Measurements from ENCODE around the gene REEP1.

REEP1 gene

GRCh38 chr2:86213699-86214502, 123.5 kb downstream of the REEP1 start:
- no peak for TF ChIP-seq YY1 (IDR thresholded peaks at IDR 0.05; ENCODE audit: insufficient read depth, insufficient read length)
- no peak for TF ChIP-seq SUZ12 (IDR thresholded peaks at IDR 0.05; ENCODE audit: extremely low read depth, insufficient read depth, insufficient read length)
- TF ChIP-seq ZNF274 (IDR thresholded peaks at IDR 0.05; ENCODE audit: low read depth, low read length), result no peak
- no peaks in the 10 kb centered on the region for H3K4me1 ChIP-seq (ENCODE audit: insufficient read depth, insufficient read length)
- H3K36me3 ChIP-seq (ENCODE audit: insufficient read depth, insufficient read length, low read length), result peaks cover 42% of the 10 kb centered on the region
- H3K4me3 ChIP-seq (ENCODE audit: insufficient read length, low read depth), result no peak overlapping the region
- H3K9me3 ChIP-seq (ENCODE audit: insufficient read depth, low read length), result no peaks in the 10 kb centered on the region
- DNase-seq (ENCODE audit: low read depth, low spot score), result no peak
- no peaks in the 10 kb centered on the region for H3K27me3 ChIP-seq (ENCODE audit: insufficient read depth, insufficient read length)
- H3K9ac ChIP-seq (ENCODE audit: insufficient read length, low read depth), result no peak overlapping the region

- Histone ChIP-seq H3K4me1 (ENCODE audit: insufficient read depth, insufficient read length) (no peaks in the 10 kb centered on the region), H3K36me3 (ENCODE audit: insufficient read depth, insufficient read length, low read length) (peaks cover 50% of the 10 kb centered on the region), H3K9me3 (ENCODE audit: insufficient read depth, low read length) (no peaks in the 10 kb centered on the region), H3K4me3 (ENCODE audit: insufficient read length, low read depth) (no peak overlapping the region), H3K9ac (ENCODE audit: insufficient read length, low read depth) (no peak overlapping the region), H3K27me3 (ENCODE audit: insufficient read depth, insufficient read length) (no peaks in the 10 kb centered on the region)
- no peak for TF ChIP-seq ZNF274 (IDR thresholded peaks at IDR 0.05; ENCODE audit: low read depth, low read length)
- no peak for TF ChIP-seq SUZ12 (IDR thresholded peaks at IDR 0.05; ENCODE audit: extremely low read depth, insufficient read depth, insufficient read length)
- TF ChIP-seq YY1 (IDR thresholded peaks at IDR 0.05; ENCODE audit: insufficient read depth, insufficient read length), result no peak
- no peak for DNase-seq (ENCODE audit: low read depth, low spot score)
These were observed 124.4 kb downstream of the REEP1 start for GRCh38 chr2:86213056-86213455.

GRCh38 chr2:86211796-86212188, 125.6 kb downstream of the REEP1 start:
- Histone ChIP-seq H3K36me3 (ENCODE audit: insufficient read depth, insufficient read length, low read length) (peaks cover 62% of the 10 kb centered on the region), H3K9me3 (ENCODE audit: insufficient read depth, low read length) (no peaks in the 10 kb centered on the region), H3K9ac (ENCODE audit: insufficient read length, low read depth) (no peak overlapping the region), H3K4me3 (ENCODE audit: insufficient read length, low read depth) (no peak overlapping the region), H3K4me1 (ENCODE audit: insufficient read depth, insufficient read length) (no peaks in the 10 kb centered on the region), H3K27me3 (ENCODE audit: insufficient read depth, insufficient read length) (no peaks in the 10 kb centered on the region)
- TF ChIP-seq SUZ12 (IDR thresholded peaks at IDR 0.05; ENCODE audit: extremely low read depth, insufficient read depth, insufficient read length) (no peak), YY1 (IDR thresholded peaks at IDR 0.05; ENCODE audit: insufficient read depth, insufficient read length) (no peak), ZNF274 (IDR thresholded peaks at IDR 0.05; ENCODE audit: low read depth, low read length) (no peak)
- no peak for DNase-seq (ENCODE audit: low read depth, low spot score)

GRCh38 chr2:86211033-86211795, 126.2 kb downstream of the REEP1 start:
- Histone ChIP-seq H3K27me3 (ENCODE audit: insufficient read depth, insufficient read length) (no peaks in the 10 kb centered on the region), H3K4me1 (ENCODE audit: insufficient read depth, insufficient read length) (no peaks in the 10 kb centered on the region), H3K4me3 (ENCODE audit: insufficient read length, low read depth) (no peak overlapping the region), H3K9me3 (ENCODE audit: insufficient read depth, low read length) (no peaks in the 10 kb centered on the region), H3K9ac (ENCODE audit: insufficient read length, low read depth) (no peak overlapping the region), H3K36me3 (ENCODE audit: insufficient read depth, insufficient read length, low read length) (peaks cover 68% of the 10 kb centered on the region)
- no peak for DNase-seq (ENCODE audit: low read depth, low spot score)
- no peak for TF ChIP-seq ZNF274 (IDR thresholded peaks at IDR 0.05; ENCODE audit: low read depth, low read length)

- Histone ChIP-seq H3K9me3 (ENCODE audit: insufficient read depth, low read length) (no peaks in the 10 kb centered on the region), H3K9ac (ENCODE audit: insufficient read length, low read depth) (no peak overlapping the region), H3K4me1 (ENCODE audit: insufficient read depth, insufficient read length) (no peaks in the 10 kb centered on the region), H3K36me3 (ENCODE audit: insufficient read depth, insufficient read length, low read length) (peaks cover 39% of the 10 kb centered on the region), H3K4me3 (ENCODE audit: insufficient read length, low read depth) (no peak overlapping the region), H3K27me3 (ENCODE audit: insufficient read depth, insufficient read length) (no peaks in the 10 kb centered on the region)
- TF ChIP-seq ZNF274 (IDR thresholded peaks at IDR 0.05; ENCODE audit: low read depth, low read length) (no peak), YY1 (IDR thresholded peaks at IDR 0.05; ENCODE audit: insufficient read depth, insufficient read length) (no peak), SUZ12 (IDR thresholded peaks at IDR 0.05; ENCODE audit: extremely low read depth, insufficient read depth, insufficient read length) (no peak)
- DNase-seq (ENCODE audit: low read depth, low spot score), result no peak
These were observed 133.0 kb downstream of the REEP1 start for GRCh38 chr2:86204458-86204857.

- Histone ChIP-seq H3K9me3 (ENCODE audit: insufficient read depth, low read length) (no peaks in the 10 kb centered on the region), H3K4me1 (ENCODE audit: insufficient read depth, insufficient read length) (no peaks in the 10 kb centered on the region), H3K27me3 (ENCODE audit: insufficient read depth, insufficient read length) (no peaks in the 10 kb centered on the region), H3K36me3 (ENCODE audit: insufficient read depth, insufficient read length, low read length) (peaks cover 31% of the 10 kb centered on the region), H3K9ac (ENCODE audit: insufficient read length, low read depth) (no peak overlapping the region), H3K4me3 (ENCODE audit: insufficient read length, low read depth) (no peak overlapping the region)
- TF ChIP-seq ZNF274 (IDR thresholded peaks at IDR 0.05; ENCODE audit: low read depth, low read length), result no peak
- TF ChIP-seq SUZ12 (IDR thresholded peaks at IDR 0.05; ENCODE audit: extremely low read depth, insufficient read depth, insufficient read length), result no peak
- TF ChIP-seq YY1 (IDR thresholded peaks at IDR 0.05; ENCODE audit: insufficient read depth, insufficient read length), result no peak
- DNase-seq (ENCODE audit: low read depth, low spot score), result no peak
These were observed 133.8 kb downstream of the REEP1 start for GRCh38 chr2:86203614-86204013.

- TF ChIP-seq SUZ12 (IDR thresholded peaks at IDR 0.05; ENCODE audit: extremely low read depth, insufficient read depth, insufficient read length) (no peak), ZNF274 (IDR thresholded peaks at IDR 0.05; ENCODE audit: low read depth, low read length) (no peak), YY1 (IDR thresholded peaks at IDR 0.05; ENCODE audit: insufficient read depth, insufficient read length) (no peak)
- H3K9me3 ChIP-seq (ENCODE audit: insufficient read depth, low read length), result no peaks in the 10 kb centered on the region
- H3K9ac ChIP-seq (ENCODE audit: insufficient read length, low read depth), result no peak overlapping the region
- H3K4me1 ChIP-seq (ENCODE audit: insufficient read depth, insufficient read length), result no peaks in the 10 kb centered on the region
- H3K4me3 ChIP-seq (ENCODE audit: insufficient read length, low read depth), result no peak overlapping the region
- H3K36me3 ChIP-seq (ENCODE audit: insufficient read depth, insufficient read length, low read length), result peaks cover 23% of the 10 kb centered on the region
- H3K27me3 ChIP-seq (ENCODE audit: insufficient read depth, insufficient read length), result no peaks in the 10 kb centered on the region
- no peak for DNase-seq (ENCODE audit: low read depth, low spot score)
These were observed 134.7 kb downstream of the REEP1 start for GRCh38 chr2:86202702-86203101.
